ENCODE data around the gene PLXNA4.

DNA sequence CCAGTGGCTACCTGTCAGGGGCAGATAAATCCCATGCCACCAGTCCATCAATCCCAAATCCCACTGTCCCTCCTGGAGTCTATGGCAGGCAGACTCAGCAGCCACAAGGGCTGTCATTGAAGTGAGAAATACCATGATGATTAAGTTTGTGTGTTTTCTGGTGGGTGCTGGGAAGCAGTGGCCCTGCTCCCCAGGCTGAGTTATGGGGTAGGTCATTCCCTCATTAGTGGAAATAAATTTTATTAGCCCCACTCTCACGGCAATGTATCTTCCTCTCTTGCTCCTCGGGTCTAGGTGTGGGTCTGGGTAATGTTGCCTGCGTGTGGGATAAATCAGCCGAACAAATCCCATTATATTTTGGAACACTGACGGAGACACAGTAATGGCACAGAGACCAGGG lies 76.8 kb downstream of the PLXNA4 start:
- TF ChIP-seq, protein P1, sequence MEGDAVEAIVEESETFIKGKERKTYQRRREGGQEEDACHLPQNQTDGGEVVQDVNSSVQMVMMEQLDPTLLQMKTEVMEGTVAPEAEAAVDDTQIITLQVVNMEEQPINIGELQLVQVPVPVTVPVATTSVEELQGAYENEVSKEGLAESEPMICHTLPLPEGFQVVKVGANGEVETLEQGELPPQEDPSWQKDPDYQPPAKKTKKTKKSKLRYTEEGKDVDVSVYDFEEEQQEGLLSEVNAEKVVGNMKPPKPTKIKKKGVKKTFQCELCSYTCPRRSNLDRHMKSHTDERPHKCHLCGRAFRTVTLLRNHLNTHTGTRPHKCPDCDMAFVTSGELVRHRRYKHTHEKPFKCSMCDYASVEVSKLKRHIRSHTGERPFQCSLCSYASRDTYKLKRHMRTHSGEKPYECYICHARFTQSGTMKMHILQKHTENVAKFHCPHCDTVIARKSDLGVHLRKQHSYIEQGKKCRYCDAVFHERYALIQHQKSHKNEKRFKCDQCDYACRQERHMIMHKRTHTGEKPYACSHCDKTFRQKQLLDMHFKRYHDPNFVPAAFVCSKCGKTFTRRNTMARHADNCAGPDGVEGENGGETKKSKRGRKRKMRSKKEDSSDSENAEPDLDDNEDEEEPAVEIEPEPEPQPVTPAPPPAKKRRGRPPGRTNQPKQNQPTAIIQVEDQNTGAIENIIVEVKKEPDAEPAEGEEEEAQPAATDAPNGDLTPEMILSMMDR (IDR thresholded peaks at IDR 0.05) = no peak
- no peak for TF ChIP-seq POLR2A (IDR thresholded peaks at IDR 0.05)
- TF ChIP-seq POLR2AphosphoS5 (IDR thresholded peaks at IDR 0.05) = no peak
- TF ChIP-seq EP300 (IDR thresholded peaks at IDR 0.05) = no peak

All from gastroesophageal sphincter (tissue), 3 donors.